Measurements from ENCODE around the gene TRIP13.
"Not testable (repeated sequence)": the region's sequence is repeated elsewhere in the genome, so short reads cannot be mapped to it uniquely, and the experiment has no call there.

- not testable (repeated sequence) for TF ChIP-seq CTCF, POLR2A (IDR thresholded peaks at IDR 0.05)
These were observed 49.3 kb upstream of the TRIP13 start for GRCh38 chr5:843371-843770.
